Measurements from ENCODE around the gene CGA. TPM values are rescaled to one million over a fixed set of nuclear protein-coding genes. Genes with fewer than 3 reads are reported as not detected.

The CGA gene
- total RNA-seq, 1 donor from 2014 or later: not detected

DNA sequence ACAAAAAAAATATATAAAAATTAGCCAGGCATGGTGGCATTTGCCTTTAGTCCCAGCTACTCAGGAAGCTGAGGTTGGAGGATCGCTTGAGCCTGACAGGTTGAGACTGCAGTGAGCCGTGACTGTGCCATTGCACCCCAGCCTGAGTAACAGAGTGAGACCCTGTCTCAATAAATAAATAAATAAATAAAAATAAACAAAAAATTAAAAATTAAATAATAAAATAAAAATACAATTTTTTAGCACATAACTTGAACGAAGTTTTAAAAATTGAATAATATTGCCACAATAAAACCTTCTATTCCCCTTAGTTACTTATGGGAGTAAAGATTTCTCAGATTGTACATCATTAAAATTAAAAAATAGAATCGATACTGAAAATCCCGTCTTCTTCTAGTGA is 29.2 kb upstream of the CGA start:
- H3K27ac ChIP-seq: no peak overlapping the region

DNA sequence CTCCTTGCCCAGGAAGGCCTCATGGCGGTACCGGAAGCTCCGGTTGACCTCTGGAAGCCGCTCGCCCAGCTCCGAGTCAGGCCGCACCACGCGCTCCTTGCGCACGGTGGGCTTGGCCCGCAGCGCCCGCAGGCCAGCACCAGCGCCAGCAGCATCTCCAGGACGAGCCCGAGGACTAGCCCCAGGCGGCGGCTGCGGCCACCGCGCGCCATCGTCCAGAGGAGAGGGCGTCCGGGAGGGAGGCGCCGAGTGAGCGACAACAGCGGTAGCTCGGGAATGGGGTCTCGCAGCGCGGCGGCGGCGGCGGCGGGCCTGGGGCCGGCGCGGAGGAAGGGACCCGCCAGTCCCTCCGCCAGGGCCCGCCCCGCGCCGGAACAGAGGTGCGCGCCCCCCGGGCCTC is 27.6 kb upstream of the CGA start:
- no peaks in the 10 kb centered on the region for H3K36me3 ChIP-seq
- no peak overlapping the region for H3K4me3 ChIP-seq
- TF ChIP-seq, protein P1, sequence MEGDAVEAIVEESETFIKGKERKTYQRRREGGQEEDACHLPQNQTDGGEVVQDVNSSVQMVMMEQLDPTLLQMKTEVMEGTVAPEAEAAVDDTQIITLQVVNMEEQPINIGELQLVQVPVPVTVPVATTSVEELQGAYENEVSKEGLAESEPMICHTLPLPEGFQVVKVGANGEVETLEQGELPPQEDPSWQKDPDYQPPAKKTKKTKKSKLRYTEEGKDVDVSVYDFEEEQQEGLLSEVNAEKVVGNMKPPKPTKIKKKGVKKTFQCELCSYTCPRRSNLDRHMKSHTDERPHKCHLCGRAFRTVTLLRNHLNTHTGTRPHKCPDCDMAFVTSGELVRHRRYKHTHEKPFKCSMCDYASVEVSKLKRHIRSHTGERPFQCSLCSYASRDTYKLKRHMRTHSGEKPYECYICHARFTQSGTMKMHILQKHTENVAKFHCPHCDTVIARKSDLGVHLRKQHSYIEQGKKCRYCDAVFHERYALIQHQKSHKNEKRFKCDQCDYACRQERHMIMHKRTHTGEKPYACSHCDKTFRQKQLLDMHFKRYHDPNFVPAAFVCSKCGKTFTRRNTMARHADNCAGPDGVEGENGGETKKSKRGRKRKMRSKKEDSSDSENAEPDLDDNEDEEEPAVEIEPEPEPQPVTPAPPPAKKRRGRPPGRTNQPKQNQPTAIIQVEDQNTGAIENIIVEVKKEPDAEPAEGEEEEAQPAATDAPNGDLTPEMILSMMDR (IDR thresholded peaks at IDR 0.05): no peak
- H3K4me1 ChIP-seq: no peaks in the 10 kb centered on the region
- H3K9me3 ChIP-seq: no peaks in the 10 kb centered on the region
- ATAC-seq (no peak), DNase-seq (no peak)
- H3K27ac ChIP-seq: no peak overlapping the region
- intact Hi-C loops (cut with DNase I): no loop called here
- peaks cover 21% of the 10 kb centered on the region for H3K27me3 ChIP-seq (ENCODE audit: low read depth)

More for the DNA sequence above, 29.2 kb upstream of the CGA start:
- no peak for ATAC-seq
- H3K36me3 ChIP-seq: no peaks in the 10 kb centered on the region
- H3K27me3 ChIP-seq (ENCODE audit: low read depth): peaks cover 21% of the 10 kb centered on the region
- H3K9me3 ChIP-seq: no peaks in the 10 kb centered on the region
- H3K4me1 ChIP-seq: no peaks in the 10 kb centered on the region
- TF ChIP-seq, protein P1 (IDR thresholded peaks at IDR 0.05): no peak
- H3K4me3 ChIP-seq: no peak overlapping the region
- DNase-seq: no peak
- intact Hi-C loops (cut with DNase I): no loop called here

DNA sequence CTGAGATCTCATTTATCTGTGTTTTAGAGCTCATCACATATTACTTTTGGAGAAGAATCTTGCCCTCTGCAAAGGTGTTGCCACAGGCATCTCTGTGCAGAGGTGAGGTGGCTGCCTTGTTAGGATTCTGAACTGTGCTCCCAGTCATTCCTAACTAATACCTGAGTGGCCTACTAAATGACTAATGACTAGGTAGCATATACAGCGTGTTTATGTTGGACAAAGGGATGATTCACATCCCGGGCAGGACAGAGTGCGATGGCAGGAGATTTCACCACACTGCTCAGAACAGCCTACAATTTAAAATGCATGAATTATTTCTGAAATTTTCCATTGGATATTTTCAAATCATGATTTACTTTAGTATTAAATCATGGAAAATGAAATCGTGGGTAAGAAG is 23.1 kb upstream of the CGA start:
- ATAC-seq (no peak), DNase-seq (no peak)
- Histone ChIP-seq H3K27ac (no peak overlapping the region), H3K27me3 (ENCODE audit: low read depth) (peaks cover 10% of the 10 kb centered on the region), H3K4me3 (no peak overlapping the region), H3K9me3 (no peaks in the 10 kb centered on the region), H3K36me3 (no peaks in the 10 kb centered on the region), H3K4me1 (no peaks in the 10 kb centered on the region)
- TF ChIP-seq, protein P1 (IDR thresholded peaks at IDR 0.05): no peak
- intact Hi-C loops (cut with DNase I): no loop called here

DNA sequence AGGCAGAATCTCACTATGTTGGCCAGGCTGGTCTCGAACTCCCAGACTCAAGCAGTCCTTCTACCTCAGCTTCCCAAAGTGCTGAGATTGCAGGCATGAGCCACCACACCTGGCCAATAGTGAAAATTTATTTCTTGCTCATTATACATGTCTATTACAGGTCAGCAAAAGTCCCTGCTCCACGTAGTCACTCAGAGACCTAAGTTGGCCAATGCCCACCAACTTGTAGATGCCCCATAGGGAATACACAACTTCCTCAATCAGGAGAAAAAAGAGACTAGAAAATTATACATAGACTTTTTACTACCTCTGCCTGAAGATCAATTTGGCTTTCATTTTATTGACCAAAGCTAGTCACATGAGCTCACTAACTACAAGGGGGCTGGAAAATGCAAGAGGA is 22.0 kb upstream of the CGA start:
- Histone ChIP-seq H3K4me3 (no peak overlapping the region), H3K9me3 (no peaks in the 10 kb centered on the region), H3K27ac (no peak overlapping the region), H3K4me1 (no peaks in the 10 kb centered on the region), H3K27me3 (ENCODE audit: low read depth) (no peaks in the 10 kb centered on the region), H3K36me3 (no peaks in the 10 kb centered on the region)
- DNase-seq (no peak), ATAC-seq (no peak)
- intact Hi-C loops (cut with DNase I): no loop called here
- TF ChIP-seq, protein P1 (IDR thresholded peaks at IDR 0.05): no peak

DNA sequence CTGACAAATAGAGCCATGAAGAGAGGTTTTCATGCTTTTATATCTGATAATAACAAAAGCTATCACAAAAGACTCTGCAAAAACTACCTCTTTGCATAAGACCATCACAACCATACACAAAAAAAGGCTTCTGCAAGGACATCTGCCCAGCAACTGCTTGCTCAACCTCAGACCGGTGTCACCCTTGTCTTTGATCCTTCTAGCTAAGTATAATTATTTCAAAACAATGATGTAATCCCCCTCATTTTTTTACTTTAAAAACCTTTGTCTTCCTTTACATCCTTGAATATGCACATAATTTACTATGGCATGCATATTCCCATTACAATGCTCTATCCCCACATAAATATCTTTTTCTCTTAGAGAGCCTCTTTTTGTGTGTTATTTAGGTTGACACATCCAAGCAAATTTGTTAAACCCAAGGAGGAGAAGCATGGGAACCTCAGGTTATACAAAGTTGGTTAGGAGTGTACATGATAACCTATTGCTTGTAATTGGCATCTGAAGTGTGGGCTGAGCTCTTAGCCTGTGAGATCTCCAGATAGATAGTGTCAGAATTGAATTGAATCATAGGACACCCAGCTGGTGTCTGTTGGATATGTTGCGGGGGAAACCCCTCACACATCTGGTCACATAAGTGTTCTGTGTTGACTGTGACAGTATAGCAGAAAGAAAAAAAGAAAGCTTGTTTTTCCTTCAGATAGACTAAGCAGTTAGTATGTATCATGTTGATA is 20.7 kb upstream of the CGA start:
- Histone ChIP-seq H3K27me3 (ENCODE audit: low read depth) (no peaks in the 10 kb centered on the region), H3K27ac (no peak overlapping the region), H3K4me3 (no peak overlapping the region), H3K9me3 (no peaks in the 10 kb centered on the region), H3K36me3 (no peaks in the 10 kb centered on the region), H3K4me1 (no peaks in the 10 kb centered on the region)
- no peak for ATAC-seq
- intact Hi-C loops (cut with DNase I): no loop called here
- TF ChIP-seq, protein P1 (IDR thresholded peaks at IDR 0.05): no peak
- no peak for DNase-seq
